GM19455 (cell line): ENCODE data around the gene SIGLEC14.
"Not testable (repeated sequence)": the region's sequence is repeated elsewhere in the genome, so short reads cannot be mapped to it uniquely, and the experiment has no call there.

ENCODE experiments used
- ATAC-seq: cut with Tn5 transposase; IDR thresholded peaks from one replicate; pipeline ENCODE4 v1.9.1; 2021; ENCODE audit not compliant: unreplicated experiment

The SIGLEC14 gene

DNA sequence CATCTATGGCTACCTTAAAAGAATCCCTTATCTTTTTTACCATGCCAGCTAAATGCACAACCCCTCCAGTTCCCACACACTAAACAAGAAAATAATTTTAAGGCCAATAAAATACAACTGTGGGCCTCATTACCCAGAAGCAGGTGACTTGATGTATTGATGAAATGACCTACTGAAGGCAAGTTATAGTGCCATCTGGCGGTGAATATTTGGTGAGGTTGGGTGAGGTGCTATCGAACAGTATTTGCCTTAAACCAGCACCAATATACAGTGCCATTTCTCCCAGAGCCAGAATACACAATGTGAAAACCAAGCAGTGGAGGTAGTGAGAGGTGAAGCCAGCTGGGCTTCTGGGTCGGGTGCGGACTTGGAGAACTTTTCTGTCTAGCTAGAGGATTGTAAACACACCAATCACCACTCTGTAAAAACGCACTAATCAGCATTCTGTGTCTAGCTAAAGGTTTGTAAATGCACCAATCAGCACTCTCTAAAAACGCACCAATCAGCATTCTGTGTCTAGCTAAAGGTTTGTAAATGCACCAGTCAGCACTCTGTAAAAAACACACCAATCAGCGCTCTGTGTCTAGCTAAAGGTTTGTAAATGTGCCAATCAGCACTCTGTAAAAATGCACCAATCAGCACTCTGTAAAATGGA, 29.4 kb upstream of the SIGLEC14 start:
- not testable (repeated sequence) for ATAC-seq

- no peak for ATAC-seq
These were observed 21.6 kb upstream of the SIGLEC14 start for GRCh38 chr19:51668216-51668615.

DNA sequence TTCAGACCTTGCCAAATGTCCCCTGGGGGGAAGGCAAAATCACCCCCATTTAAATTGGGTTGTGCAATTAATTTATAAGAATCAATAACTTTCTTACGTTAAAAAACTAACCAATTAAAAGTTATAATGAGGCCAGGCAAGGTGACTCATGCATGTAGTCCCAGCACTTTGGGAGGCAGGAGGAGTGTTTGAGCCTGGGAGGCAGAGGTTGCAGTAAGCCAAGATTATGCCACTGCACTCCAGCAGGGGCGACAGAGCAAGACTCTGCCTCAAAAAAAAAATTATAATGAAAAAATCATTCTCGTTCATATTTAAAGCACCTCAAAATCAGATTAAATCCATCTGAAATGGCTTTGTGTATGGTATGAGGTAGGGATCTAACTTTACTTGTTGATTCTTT, 18.4 kb upstream of the SIGLEC14 start:
- ATAC-seq = no peak

DNA sequence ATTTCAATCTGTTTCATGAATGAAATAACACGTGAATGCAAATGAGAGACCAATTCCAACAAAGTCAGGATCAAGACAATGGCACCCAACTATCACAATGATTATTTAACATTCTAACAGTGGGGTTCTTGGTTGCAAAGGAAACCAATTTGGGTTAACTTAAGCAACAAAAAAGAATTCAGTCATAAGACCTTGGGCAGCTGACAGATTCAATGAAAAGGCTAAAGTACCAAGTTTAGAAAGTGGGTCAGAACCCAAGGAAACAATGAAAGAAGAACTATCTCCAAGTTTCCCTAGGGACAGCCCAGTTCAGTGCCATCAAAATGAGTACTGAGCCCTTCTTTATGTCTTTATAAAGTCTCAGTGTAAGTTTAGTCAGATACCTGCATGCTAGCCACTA, 17.5 kb upstream of the SIGLEC14 start:
- no peak for ATAC-seq

- no peak for ATAC-seq
These were observed 17.0 kb upstream of the SIGLEC14 start for GRCh38 chr19:51663650-51664049.

DNA sequence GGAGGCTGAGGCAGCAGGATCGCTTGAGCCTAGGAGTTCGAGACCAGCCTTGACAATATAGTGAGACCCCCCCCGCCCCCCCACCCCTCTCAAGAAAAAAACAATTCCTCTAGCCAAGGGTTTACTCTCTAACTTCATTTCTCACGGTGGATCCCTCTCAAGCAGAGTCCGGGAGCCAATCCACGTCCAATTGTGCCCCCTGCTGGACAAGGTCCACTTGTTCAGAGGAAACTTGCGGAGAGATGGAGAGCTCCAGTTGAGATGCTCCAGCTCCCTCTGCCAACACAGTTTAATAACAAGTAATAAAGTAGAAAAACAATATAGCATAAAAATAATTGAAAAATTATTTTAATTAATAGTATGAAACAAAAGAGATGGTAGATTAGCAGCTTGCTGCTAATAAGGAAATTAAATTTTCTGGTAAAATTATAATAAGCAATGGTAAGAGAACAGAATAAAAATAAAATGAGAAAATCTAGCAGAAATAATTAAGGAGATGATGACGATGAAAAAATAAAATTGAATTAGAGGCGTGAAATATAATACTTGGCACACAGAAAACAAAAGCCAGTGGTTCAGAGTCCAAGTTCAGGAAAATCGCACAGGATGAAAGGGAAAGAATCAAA, 14.5 kb upstream of the SIGLEC14 start:
- ATAC-seq = no peak

GRCh38 chr19:51654783-51655182, 8.2 kb upstream of the SIGLEC14 start:
- ATAC-seq = no peak

- ATAC-seq = no peak
These were observed 6.5 kb upstream of the SIGLEC14 start for GRCh38 chr19:51653162-51653561.

- ATAC-seq = no peak
These were observed 5.6 kb upstream of the SIGLEC14 start for GRCh38 chr19:51652266-51652665.

- no peak for ATAC-seq
These were observed 4.7 kb upstream of the SIGLEC14 start for GRCh38 chr19:51651216-51651846.

DNA sequence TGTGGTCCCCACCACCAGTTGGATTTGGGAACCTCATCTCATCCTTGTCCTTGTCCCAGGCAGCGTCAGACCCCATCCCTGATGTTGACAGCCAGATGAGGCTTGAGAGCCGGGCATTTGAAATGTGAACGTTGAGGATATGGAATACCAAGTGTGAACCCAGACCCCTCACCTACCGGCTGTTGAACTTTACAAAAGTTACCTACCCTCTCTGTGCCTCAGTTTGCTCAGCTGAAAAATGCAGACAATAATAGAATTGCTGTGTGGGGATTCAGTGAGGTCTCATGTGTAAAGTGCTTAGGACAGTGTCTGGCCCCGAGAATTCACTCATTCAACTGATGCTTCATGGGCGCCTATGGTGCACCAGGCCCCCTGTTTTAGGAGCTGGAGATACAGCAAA, 693 bp upstream of the SIGLEC14 start:
- no peak for ATAC-seq

GRCh38 chr19:51644636-51645271, 1.9 kb downstream of the SIGLEC14 start:
- ATAC-seq = no peak

DNA sequence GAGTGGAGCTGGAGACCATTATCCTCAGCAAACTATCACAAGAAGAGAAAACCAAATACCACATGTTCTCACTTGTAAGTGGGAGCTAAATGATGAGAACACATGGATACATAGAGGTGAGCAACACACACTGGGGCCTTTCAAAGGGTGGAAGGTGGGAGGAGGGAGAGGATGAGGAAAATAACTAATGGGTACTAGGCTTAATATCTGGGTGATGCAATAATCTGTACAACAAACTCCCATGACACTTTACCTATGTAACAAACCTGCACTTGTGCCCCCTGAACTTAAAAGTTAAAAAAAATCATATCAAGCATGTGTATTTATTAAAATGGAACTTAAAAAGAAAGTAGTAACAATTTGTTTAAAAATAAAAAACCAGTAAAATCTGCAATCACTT, 5.0 kb downstream of the SIGLEC14 start:
- ATAC-seq = no peak

DNA sequence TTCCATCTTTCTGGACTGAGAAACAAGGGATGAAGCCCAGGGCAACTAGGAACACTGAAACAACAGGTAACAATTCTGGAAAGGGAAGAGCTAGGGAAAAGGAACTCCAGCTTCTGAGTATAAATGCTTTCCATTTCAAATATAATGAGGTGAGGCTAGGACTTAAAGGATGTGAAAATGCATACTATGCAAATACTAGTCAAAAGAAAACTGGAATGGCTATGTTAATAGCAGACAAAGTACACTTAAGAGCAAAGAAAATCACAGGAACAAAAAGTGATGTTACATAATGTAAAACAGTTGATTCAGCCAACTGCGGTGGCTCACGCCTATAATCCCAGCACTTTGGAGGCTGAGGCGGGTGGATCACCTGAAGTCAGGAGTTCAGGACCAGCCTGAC, 6.2 kb downstream of the SIGLEC14 start:
- ATAC-seq = no peak

DNA sequence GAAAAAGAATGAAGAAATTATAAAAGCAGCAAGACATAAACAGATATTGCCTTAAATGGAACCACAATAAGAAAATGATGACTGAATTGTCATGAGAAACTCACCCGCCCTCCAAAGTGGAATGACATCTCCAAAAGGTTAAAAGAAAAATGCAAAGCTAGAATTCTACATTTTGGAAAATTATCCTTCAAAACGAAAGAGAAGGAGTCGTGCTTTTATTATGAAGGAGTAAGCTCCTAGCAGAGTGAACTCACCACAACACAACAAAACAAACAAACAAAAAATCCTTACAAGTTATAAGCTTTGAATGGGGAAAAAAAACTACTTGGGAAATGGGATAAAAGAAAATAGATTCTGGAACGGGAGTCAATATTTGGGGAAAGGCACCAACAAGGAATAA, 6.7 kb downstream of the SIGLEC14 start:
- no peak for ATAC-seq

DNA sequence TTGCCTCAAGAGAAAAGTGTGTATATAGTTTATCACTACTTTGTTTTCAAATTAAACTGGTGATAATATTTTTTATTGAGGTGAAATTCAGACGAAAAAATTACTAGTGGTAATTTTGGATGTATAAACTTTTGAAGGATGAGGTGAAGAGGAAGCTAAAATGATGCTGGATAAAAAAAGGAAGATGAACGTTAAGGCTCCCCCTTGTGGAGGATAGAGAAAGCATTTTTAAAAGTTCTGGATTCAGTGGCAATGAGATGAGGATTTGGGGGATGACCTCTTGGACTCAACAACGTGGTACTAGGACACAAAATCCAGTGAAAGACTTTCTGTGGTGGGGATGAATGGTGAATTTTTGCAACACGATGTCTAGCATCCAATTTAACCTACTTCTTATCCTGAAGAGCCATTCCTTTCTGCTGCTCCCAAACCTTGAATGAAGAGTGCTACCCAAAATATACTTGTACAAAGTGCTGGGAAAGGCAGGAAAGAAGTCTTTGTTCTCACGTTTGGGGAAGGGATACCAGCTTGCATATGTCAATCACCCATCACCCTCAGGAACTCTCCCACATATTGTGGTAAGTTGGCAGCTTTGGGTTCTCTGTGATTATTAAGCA, 9.2 kb downstream of the SIGLEC14 start:
- ATAC-seq = no peak

DNA sequence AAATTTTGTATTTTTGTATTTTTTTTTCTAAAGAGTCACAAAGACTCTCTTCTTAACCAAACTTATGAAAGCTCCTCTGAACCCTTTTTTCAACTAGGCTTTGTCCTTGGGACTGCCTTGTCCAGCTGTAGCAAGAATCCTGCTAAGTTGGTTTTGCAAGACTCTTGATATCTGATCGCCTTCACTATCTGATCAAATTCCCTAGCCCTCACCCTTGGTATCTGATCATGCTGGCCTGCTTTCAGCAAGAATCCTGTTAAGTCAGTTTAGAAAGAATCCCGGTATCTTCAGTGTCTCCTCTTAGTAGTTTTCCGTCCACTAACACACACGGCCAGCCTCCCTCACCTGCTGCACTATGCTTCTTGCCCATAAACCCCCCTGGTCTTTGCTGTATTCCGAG, 14.5 kb downstream of the SIGLEC14 start:
- no peak for ATAC-seq

DNA sequence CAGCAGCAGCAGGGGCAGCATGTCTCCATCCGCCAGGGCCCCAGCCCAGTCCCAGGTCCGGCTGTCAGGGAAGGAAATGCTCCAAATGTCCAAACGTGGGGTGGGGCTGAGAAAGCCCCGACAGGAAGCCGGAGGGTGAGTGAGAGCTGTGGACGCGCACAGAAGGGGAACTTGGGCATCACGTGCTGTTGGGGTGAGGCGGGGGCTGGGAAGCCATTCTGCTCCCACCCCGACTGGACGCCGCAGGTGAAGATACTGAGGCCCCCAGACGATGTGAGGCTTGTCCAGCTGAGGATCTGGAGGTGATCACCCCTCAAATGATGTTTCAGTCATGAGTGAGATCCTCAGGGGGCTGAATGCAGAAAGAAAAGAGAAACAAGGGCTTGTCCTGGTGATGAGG, 16.3 kb downstream of the SIGLEC14 start, which contains the start of gene SIGLEC5:
Gene SIGLEC5 (minus strand): TSS at position 87 of the 400 bp plus-strand sequence. CDS start 66 bp downstream, at position 21.
- ATAC-seq = not testable (repeated sequence)

- ATAC-seq = no peak
These were observed 18.3 kb downstream of the SIGLEC14 start for GRCh38 chr19:51628153-51628939.

DNA sequence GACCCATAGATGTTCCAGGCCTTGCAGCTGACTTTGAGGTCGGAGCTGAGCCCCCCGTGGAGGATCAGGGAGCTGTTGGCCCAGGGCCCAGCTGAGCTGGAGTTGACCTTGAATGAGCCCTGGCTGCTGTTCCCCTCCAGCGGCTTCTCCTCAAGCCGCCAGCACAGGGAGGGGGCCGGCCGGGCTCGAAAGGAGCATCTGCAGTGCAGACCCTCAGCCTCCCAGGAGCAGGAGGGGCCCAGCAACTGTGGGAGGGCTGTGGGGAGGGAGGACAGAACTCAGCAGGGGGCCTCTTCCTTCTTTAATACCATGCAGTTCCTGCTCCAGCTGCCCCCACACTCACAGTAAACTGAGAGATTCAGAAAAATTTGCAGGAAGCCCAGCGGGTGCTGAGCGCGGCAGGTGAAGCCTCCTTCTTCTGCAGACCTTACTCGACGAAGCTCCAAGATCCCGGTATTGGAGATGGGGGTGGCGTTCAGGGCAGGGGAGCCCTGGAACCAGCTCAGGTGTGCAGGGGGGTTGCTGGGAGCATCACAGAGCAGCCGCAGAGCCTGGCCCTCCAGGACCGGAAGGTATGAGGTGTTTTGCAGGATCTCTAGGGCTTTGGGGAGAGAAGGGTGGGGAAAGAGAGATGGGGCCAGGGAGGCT, 19.0 kb downstream of the SIGLEC14 start:
- no peak for ATAC-seq
